Activated CD4-positive, alpha-beta T cell treated with anti-CD3 and anti-CD28 coated beads for 4 hours (primary cell): Measurements from ENCODE around the gene EPS8L3.
"Not testable (repeated sequence)": the region's sequence is repeated elsewhere in the genome, so short reads cannot be mapped to it uniquely, and the experiment has no call there.

Experiments used
- DNase-seq, 2 donors: peaks; one replicate each; pipeline ENCODE4 v3.0.0-alpha.2; 2020

EPS8L3 gene

GRCh38 chr1:109763646-109764415 lies at the start of gene EPS8L3:
TSS of gene EPS8L3 (minus strand) at chr1:109763923. CDS start at chr1:109761749, 2,174 bp downstream.
- no peak for DNase-seq

DNA sequence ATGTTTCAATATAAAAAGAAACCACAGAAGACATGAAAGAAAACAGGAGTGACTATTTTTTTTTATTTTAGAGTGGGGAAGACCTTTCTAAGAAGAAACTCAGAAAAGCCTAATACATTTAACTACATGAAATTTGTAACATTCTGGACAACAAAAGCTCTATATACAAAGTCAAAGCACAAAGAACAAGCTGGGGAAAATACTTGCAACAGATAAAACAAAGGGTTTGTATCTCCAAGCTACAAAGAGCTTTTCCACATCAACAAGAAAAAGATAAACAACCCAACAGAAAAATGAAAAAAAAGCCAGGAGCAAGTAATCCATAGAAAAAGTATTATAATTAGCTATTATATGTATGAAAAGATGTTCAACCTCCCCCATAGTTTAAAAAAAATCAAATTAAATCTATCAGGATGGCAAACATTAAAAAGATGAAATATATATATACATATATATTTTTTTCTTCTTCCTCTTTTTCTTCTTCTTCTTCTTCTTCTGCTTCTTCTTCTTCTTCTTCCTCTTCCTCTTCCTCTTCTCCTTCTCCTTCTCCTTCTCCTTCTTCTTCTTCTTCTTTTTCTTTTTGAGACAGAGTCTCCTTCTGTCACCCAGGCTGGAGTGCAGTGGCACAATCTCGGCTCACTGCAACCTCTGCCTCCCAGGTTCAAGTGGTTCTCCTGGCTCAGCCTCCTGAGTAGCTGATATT lies 49.1 kb upstream of the EPS8L3 start:
- DNase-seq: no peak

- no peak for DNase-seq
Measured at GRCh38 chr1:109808703-109809102, 45.0 kb upstream of the EPS8L3 start.

DNA sequence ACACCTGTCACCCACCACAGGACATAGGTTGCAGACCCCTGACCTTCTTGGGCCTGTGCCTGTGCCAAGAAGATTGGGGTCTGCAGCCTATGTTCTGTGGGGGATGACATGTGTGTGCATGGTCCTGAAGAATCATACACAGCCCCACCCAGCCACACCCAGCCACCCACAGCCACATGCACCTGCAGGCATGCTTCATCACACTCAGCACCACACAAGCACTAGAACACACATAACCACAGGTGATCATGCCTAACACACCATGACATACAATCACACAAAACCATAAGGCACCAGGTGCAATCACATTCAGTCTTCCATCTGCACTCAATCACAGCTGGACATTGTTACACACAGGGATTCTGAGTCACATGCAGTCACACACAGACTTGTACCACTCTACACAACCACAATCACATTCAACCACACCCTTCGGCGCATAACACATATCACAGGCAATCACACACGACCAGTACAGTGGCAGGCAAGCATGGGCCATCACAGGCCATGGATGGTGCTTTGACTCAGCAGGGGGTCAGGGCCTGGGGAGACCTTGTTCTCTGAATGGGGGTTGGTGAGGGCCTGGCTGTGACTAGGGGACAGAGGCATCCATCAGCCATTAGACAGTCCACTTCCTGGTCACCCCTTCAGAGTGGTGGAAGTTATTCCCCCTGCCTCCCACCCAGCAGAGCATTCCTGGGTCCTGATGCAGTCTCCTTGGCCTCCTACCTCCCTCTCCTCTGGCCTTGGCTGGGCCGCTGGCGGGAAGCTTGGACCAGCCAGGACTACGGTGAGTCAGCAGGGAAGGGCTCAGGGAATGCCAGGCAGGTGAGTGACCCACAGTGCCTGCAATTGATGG lies 44.3 kb upstream of the EPS8L3 start:
- DNase-seq: no peak

DNA sequence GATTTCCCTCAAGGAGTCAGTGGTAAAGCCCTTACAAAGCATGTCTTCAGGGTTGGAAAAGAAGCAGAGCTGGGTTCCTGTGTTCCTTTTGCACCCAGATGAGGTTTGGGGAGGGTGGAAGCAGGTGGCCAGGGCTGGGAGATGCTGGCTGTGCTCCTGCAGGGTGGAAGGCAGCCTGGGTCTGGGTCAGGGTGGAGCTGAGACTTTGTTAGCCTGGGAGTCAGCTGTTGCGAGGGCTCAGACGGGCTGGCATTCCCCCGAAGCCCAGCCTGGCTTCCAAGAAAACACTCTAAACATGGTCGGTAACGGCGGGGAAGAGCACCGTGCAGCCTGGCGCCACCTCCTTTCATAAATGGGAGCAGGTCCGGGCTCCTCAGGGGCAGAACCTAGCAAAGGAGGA lies 43.7 kb upstream of the EPS8L3 start:
- no peak for DNase-seq

DNA sequence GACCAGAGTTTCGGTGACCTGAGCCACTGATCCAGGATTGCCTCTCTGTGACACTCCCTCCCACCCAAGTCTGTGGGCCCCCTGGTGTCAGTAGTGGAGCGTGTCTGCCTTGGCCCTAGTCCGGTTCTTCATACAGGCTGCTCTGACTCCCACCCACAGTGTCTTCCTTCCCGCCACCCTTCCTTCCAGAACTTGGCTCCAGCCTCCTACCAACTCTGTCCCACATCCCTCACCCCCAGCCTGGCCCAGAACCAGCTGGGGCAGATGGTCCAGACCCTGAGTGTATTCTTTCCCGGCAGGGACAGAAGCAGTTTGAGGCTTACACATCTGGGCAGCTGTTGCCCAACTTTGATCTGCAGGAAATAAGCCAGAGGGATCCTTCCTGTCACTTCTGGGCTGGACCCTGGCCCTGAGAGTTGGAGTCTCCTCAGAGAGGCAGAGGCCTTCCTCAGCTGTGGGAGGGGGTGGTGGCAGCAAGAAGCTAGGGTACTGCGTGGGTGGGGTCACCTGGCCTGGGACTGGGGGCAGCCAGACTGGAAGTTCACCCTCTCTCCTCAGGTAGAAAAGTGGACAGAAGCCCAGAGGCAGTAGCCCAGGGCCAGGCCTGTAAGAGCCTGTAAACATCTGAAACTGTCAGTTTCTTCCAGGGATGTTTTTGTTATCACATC lies 43.1 kb upstream of the EPS8L3 start:
- DNase-seq: no peak

- no peak for DNase-seq
Measured at GRCh38 chr1:109805486-109806165, 41.9 kb upstream of the EPS8L3 start.

DNA sequence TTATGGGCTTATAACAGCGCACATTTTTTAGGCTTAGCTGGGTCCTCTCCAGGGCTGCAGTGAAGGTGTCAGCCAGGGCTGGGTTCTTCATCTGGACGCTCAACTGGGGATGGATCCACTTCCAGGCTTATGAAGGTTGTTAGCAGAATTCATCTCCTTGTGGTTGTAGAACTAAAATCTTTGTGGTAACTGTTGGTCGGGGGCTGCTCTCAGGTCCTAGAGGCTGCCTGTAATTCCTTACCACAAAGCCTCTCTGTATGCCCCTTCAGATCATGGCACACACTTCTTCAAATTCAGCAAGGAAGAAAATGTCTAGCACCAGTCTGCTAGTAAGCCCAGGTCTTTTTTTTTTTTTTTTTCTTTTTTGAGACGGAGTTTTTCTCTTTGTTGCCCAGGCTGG lies 40.9 kb upstream of the EPS8L3 start:
- DNase-seq: no peak

GRCh38 chr1:109803901-109804331 lies 40.2 kb upstream of the EPS8L3 start:
- DNase-seq: no peak

- no peak for DNase-seq
Measured at GRCh38 chr1:109802901-109803561, 39.3 kb upstream of the EPS8L3 start.

DNA sequence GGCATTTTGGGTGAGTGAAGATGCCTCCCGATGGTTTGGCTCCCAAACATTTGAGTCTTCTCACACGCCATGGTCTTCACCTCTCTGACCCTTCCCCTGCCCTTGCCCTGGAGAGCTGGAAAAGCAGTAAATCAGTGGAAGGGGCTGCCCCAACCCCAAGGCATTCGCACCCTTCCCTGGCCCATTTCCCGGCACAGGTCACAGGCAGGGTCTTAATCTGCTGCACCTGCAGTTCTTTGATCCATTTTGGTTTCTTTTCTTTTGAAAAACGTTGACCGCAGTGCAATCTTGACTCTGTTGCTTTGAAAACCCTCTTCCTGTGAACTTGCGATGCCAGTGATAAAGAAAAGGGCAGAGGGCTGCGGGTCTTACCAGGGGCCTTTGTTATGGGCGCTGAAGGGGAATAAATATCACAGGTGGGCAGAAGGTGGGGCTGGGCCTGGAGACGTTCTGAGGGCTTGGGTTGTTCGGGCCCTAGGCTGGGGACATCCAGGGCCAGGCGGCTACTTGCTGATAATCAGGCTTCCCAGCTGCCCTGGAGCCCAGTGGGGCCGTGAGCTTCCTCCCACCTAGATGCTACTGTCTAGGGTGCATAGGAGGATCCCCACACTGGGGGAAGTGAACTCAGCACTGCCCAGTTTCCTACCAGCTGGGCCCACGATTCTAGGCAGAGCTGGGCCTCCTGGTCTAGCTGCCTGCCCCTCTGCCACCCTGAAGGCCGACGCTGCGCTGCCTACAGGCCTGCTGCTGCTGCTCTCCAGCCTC lies 38.6 kb upstream of the EPS8L3 start:
- DNase-seq: peak; percentile 43 to 46

- no peak for DNase-seq
Measured at GRCh38 chr1:109801791-109802135, 38.0 kb upstream of the EPS8L3 start.

DNA sequence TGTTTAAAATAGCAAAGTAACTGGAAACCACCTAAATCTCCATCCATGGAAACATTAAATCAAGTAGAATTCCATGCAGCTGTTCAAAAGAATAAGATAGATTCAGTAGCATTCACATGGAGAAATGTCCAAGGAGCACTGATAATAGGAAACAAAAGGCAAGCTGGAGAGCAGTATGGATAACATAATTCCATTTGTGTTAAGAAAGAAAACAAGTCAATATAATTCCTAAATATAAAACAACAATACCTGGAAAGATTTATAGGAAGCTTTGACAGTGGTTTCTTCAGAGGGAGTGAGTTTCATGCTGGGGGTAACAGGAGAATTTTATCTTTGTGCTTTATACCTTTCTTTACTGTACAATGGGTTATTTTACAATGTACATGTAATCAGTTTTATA lies 36.6 kb upstream of the EPS8L3 start:
- DNase-seq: no peak

DNA sequence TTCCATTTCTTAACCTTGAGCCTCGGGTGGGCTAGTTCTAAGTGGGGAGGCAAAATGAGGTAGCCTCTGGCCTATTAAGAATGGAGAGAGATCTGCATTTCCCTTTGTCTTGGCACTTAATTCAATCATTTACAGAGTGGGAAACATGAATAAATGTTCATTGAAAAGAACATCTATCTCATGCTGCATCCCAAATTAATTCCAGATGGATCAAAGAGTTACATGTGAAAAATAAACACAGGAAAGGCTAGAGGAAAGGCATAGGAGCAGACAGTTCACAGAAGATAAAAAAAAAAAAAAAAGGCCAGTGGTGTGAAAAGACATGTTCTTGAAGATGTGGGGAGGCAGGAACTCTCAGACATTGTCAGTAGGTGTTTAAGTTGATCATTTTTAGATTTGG lies 35.7 kb upstream of the EPS8L3 start:
- DNase-seq: no peak

DNA sequence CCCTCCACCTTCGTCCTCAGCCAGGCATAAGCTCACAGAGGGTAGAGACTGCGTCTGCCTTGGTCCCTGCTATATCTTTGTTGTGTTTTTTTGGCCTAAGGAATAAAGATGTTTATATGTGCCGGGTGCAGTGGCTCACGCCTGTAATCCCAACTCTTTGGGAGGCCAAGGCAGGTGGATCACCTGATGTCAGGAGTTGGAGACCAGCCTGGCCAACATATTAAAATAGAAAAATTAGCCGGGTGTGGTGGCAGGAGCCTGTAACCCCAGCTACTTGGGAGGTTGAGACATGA lies 33.5 kb upstream of the EPS8L3 start:
- not testable (repeated sequence) for DNase-seq

GRCh38 chr1:109796484-109797302 lies 33.0 kb upstream of the EPS8L3 start:
- DNase-seq: no peak

GRCh38 chr1:109794319-109795132 lies 30.8 kb upstream of the EPS8L3 start:
- no peak for DNase-seq

- peak; percentile 33 to 48 for DNase-seq
Measured at GRCh38 chr1:109793486-109794318, 30.0 kb upstream of the EPS8L3 start.
